ENCODE data around the gene TULP1.

- TF ChIP-seq POLR2AphosphoS5 (IDR thresholded peaks at IDR 0.05; ENCODE audit: low read depth, low read length) = no peak
- no peak for TF ChIP-seq JUND (IDR thresholded peaks at IDR 0.05)
- TF ChIP-seq ZNF274 (IDR thresholded peaks at IDR 0.05; ENCODE audit: low read depth, low read length) = no peak
- TF ChIP-seq CTCF (IDR thresholded peaks at IDR 0.05 in 2 of 3, conservative IDR thresholded peaks at IDR 0.05 in 1 of 3; ENCODE audit: borderline replicate concordance in 1 of 3, insufficient read depth in 1 of 3, low read depth in 2 of 3, low read length in 2 of 3) = no peak
- no peak for TF ChIP-seq EZH2 (IDR thresholded peaks at IDR 0.05)
- no peak for TF ChIP-seq POLR2A (IDR thresholded peaks at IDR 0.05; ENCODE audit: borderline replicate concordance, extremely low read depth, insufficient read depth, insufficient read length)
- no peak for TF ChIP-seq ZBTB33 (IDR thresholded peaks at IDR 0.05; ENCODE audit: extremely low read depth, insufficient replicate concordance, low read length)
- TF ChIP-seq SP1 (IDR thresholded peaks at IDR 0.05; ENCODE audit: low read depth) = no peak
- TF ChIP-seq REST (IDR thresholded peaks at IDR 0.05; ENCODE audit: low read depth) = no peak
- TF ChIP-seq CBX3 (IDR thresholded peaks at IDR 0.05; ENCODE audit: low read depth) = no peak
- no peak for TF ChIP-seq RAD21 (IDR thresholded peaks at IDR 0.05; ENCODE audit: low read depth)
- no peak for TF ChIP-seq EZH2phosphoT487 (IDR thresholded peaks at IDR 0.05; ENCODE audit: borderline replicate concordance)
- TF ChIP-seq SRF (IDR thresholded peaks at IDR 0.05; ENCODE audit: low read depth) = no peak
Observed at GRCh38 chr6:35510916-35511561, 1.7 kb downstream of the TULP1 start.

All from HCT116 (cell line).